Measurements from ENCODE around the gene RCSD1. TPM values are rescaled to one million over a fixed set of nuclear protein-coding genes. Genes with fewer than 3 reads are reported as not detected.

The RCSD1 gene, protein sequence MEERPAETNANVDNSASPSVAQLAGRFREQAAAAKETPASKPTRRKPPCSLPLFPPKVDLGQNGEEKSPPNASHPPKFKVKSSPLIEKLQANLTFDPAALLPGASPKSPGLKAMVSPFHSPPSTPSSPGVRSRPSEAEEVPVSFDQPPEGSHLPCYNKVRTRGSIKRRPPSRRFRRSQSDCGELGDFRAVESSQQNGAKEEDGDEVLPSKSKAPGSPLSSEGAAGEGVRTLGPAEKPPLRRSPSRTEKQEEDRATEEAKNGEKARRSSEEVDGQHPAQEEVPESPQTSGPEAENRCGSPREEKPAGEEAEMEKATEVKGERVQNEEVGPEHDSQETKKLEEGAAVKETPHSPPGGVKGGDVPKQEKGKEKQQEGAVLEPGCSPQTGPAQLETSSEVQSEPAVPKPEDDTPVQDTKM
- total RNA-seq (10 to 100 TPM in 3 of 4 donors, 1 to 10 TPM in 1; 9.9 to 34.2 (median 23.1) TPM), polyA plus RNA-seq (10 to 100 TPM in 2 of 3 donors, 1 to 10 TPM in 1; 3.9 to 13.7 (median 10.4) TPM)
- long read RNA-seq, donor 1, transcript RCSD1-202 (7 exons, 3,135 nt), result major isoform, 33 of 39 reads
- long read RNA-seq, donor 1, partial matches to known transcripts, result 4 of 39 reads
- long read RNA-seq, donor 1, other reads (novel, unspliced or antisense), result 1 of 39 reads
- long read RNA-seq, donor 2, transcript RCSD1-202 (7 exons, 3,135 nt), result major isoform, 66 of 77 reads
- long read RNA-seq, donor 2, partial matches to known transcripts, result 5 of 77 reads
- long read RNA-seq, donor 2, other reads (novel, unspliced or antisense), result 5 of 77 reads

DNA sequence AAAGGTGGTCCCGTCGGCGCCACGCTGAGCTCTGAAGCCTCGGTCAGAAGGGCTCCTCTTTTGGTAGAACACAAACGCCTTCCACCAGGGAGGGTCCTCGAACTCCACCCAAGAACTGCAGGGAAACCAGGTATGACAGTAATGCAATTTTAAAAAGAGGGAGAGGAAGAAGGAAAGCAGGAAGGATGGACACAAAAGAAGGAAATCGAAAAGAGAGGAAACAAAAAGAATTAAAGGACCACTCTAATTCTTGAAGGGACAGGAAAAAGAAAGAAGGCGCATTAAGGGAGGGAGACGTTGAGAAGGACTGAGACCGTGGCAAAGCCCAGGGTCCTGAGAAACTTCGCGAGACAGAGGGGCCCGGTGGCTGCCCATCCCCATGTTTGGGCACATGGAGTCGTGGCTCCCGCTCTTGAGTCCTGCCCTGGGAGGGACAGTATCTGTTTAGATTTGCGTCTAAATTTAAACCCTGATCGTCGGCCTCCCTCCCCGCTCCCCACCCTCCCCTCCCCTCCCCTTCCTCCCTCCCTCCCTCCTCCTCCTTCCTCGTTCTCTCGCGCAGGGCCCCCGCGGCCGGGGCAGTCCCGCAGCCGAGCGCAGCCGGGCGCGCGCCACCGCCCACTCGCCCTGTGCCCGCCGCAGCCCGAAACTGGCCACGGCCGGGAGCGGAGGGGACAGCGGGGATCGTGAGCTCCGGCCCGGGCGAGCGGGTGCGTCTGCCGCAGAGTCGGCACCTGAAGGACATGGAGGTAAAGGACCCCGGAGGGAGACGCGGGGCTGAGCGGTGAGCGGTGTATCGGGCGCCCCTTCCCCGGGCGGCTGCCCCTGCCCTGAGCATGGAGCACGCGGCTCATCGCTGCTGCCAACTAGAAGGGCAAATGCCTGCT is at the start of gene RCSD1:
TSS of gene RCSD1 (plus strand) at position 552 of the 887 bp plus-strand sequence. CDS start at position 744, 192 bp downstream.
- Histone ChIP-seq H3K4me1 (peaks cover 41% of the 10 kb centered on the region), H3K27me3 (ENCODE audit: insufficient read depth in 3 of 3, low read length in 2 of 3) (no peaks in the 10 kb centered on the region), H3K9me3 (no peaks in the 10 kb centered on the region), H3K4me3 (peak within 1 kb of the TSS; percentile 87), H3K36me3 (ENCODE audit: insufficient read depth in 1 of 2, low read depth in 1 of 2) (no peaks in the 10 kb centered on the region), H3K27ac (peak within 1 kb of the TSS; percentile 97)
- intact Hi-C loops (cut with DNase I), result loop anchor here (5.0 kb wide), 1 partner anchor 57 kb away; no protein-coding TSS in a partner anchor
- TF ChIP-seq, protein P1, sequence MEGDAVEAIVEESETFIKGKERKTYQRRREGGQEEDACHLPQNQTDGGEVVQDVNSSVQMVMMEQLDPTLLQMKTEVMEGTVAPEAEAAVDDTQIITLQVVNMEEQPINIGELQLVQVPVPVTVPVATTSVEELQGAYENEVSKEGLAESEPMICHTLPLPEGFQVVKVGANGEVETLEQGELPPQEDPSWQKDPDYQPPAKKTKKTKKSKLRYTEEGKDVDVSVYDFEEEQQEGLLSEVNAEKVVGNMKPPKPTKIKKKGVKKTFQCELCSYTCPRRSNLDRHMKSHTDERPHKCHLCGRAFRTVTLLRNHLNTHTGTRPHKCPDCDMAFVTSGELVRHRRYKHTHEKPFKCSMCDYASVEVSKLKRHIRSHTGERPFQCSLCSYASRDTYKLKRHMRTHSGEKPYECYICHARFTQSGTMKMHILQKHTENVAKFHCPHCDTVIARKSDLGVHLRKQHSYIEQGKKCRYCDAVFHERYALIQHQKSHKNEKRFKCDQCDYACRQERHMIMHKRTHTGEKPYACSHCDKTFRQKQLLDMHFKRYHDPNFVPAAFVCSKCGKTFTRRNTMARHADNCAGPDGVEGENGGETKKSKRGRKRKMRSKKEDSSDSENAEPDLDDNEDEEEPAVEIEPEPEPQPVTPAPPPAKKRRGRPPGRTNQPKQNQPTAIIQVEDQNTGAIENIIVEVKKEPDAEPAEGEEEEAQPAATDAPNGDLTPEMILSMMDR (IDR thresholded peaks at IDR 0.05), result no peak
- DNase-seq (peak; percentile 54 to 80), ATAC-seq (peak; percentile 83 to 86 (median 84))
- WGBS, 3 donors, result 9 to 22% (median 10%) methylated on average over 35 to 62 of the region's 62 CpGs

DNA sequence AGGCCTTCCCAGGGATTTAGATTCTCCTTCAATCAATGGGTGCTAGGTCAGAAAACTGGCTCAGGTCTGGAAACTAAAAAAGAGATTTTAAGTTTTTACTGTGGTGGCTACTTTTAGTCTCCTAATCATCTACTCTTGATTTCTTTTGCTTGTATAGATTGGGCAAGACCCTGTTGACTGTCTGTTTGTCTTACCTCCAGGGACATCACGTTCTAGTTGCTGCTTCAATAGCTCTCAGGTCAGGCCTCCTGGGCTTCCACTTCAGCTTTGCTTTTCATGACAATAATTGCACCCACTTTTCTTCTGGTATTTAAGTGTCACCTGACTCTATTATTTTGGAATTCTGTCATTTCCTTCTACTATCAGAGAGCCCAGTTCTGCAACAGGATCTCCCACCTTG is 48.0 kb upstream of the RCSD1 start:
- no peak for ATAC-seq
- no peaks in the 10 kb centered on the region for H3K27me3 ChIP-seq (ENCODE audit: insufficient read depth in 3 of 3, low read length in 2 of 3)

DNA sequence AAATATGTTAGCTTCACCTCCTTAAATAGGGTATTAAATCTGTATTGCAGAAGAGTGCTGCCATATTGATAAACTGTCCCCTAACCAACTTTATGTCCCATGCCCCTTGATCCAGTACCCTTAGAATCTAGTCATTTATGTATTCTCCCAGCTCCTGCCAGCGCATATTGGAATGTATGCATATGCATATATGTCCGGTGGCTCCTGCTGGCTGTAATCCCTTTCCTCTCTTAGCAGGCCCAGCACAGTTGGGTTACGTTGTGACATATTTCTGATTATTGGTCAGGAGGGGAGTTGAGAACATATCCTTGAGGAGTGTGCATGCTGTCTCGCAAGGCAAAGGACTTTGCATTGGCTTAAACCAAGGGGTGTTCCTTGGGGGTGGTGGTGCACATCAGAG is 47.3 kb upstream of the RCSD1 start:
- H3K27me3 ChIP-seq (ENCODE audit: insufficient read depth in 3 of 3, low read length in 2 of 3), result no peaks in the 10 kb centered on the region
- DNase-seq (no peak), ATAC-seq (no peak)
- H3K4me3 ChIP-seq, result no peak overlapping the region
- TF ChIP-seq, protein P1 (IDR thresholded peaks at IDR 0.05), result no peak
- no peak overlapping the region for H3K27ac ChIP-seq
- 95 to 97% (median 96%) methylated on average over 4 of the region's 4 CpGs for WGBS, 3 donors
- H3K36me3 ChIP-seq (ENCODE audit: insufficient read depth in 1 of 2, low read depth in 1 of 2), result no peaks in the 10 kb centered on the region
- H3K4me1 ChIP-seq, result no peaks in the 10 kb centered on the region
- intact Hi-C loops (cut with DNase I), result no loop called here
- H3K9me3 ChIP-seq, result no peaks in the 10 kb centered on the region

More for the DNA sequence above, 48.0 kb upstream of the RCSD1 start:
- TF ChIP-seq, protein P1 (IDR thresholded peaks at IDR 0.05), result no peak
- DNase-seq, result no peak
- no peaks in the 10 kb centered on the region for H3K36me3 ChIP-seq (ENCODE audit: insufficient read depth in 1 of 2, low read depth in 1 of 2)
- intact Hi-C loops (cut with DNase I), result no loop called here
- no peak overlapping the region for H3K27ac ChIP-seq
- no peaks in the 10 kb centered on the region for H3K9me3 ChIP-seq
- H3K4me1 ChIP-seq, result no peaks in the 10 kb centered on the region
- H3K4me3 ChIP-seq, result no peak overlapping the region
- WGBS, 3 donors, result 90 to 94% (median 91%) methylated on average over 1 of the region's 1 CpG

DNA sequence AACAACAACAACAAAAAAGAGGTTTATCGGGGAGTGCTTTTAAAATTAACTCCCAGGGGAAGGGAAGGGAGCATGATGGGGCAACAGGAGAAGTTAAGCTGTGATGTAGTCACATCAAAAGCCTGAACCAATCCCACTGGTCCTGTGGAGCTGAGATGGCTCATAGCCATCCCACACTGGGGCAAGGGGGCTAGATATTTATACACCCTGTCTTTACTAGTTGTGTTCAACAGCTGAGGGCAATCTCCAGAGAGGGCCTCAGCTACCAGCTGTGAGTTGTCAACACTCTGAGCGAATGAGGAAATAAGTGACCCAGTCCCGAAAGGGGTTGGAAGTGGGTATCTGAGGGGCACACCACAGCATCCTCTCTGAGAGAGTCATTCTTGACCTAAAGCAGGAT is 45.5 kb upstream of the RCSD1 start:
- 62 to 82% (median 82%) methylated on average over 3 of the region's 3 CpGs for WGBS, 3 donors
- Histone ChIP-seq H3K27ac (no peak overlapping the region), H3K36me3 (ENCODE audit: insufficient read depth in 1 of 2, low read depth in 1 of 2) (no peaks in the 10 kb centered on the region), H3K9me3 (no peaks in the 10 kb centered on the region), H3K4me1 (no peaks in the 10 kb centered on the region), H3K4me3 (no peak overlapping the region), H3K27me3 (ENCODE audit: insufficient read depth in 3 of 3, low read length in 2 of 3) (no peaks in the 10 kb centered on the region)
- TF ChIP-seq, protein P1 (IDR thresholded peaks at IDR 0.05), result no peak
- DNase-seq (no peak), ATAC-seq (no peak)
- intact Hi-C loops (cut with DNase I), result no loop called here
